Hematopoietic multipotent progenitor cell treated with erythropoietin and hydrocortisone succinate and interleukin-3 and kit ligand, for 17 days (in vitro differentiated cells): ENCODE results near the gene NDUFAF5.
A peak's percentile ranks its signal among the peaks of the same experiment; 100 is the strongest.

ENCODE experiments used
- DNase-seq: peaks from one replicate; pipeline ENCODE4 v3.0.0-alpha.2; 2015; ENCODE audit warnings: low spot score

NDUFAF5 gene

GRCh38 chr20:13778827-13779226, 6.0 kb upstream of the NDUFAF5 start:
- DNase-seq = no peak

- no peak for DNase-seq
These were observed 1.3 kb upstream of the NDUFAF5 start for GRCh38 chr20:13783528-13783927.

GRCh38 chr20:13784271-13784892, 446 bp upstream of the NDUFAF5 start:
- no peak for DNase-seq

GRCh38 chr20:13786143-13786828, 1.5 kb downstream of the NDUFAF5 start:
- no peak for DNase-seq

GRCh38 chr20:13788167-13788834, 3.5 kb downstream of the NDUFAF5 start:
- DNase-seq = peak; percentile 45

GRCh38 chr20:13790708-13791107, 5.9 kb downstream of the NDUFAF5 start:
- DNase-seq = no peak

GRCh38 chr20:13791540-13792459, 7.0 kb downstream of the NDUFAF5 start:
- DNase-seq = no peak

GRCh38 chr20:13793001-13793400, 8.2 kb downstream of the NDUFAF5 start:
- DNase-seq = no peak

- DNase-seq = no peak
These were observed 9.8 kb downstream of the NDUFAF5 start for GRCh38 chr20:13794667-13795066.

- no peak for DNase-seq
These were observed 14.2 kb downstream of the NDUFAF5 start for GRCh38 chr20:13799040-13799439.

GRCh38 chr20:13799974-13800373, 15.1 kb downstream of the NDUFAF5 start:
- DNase-seq = no peak

GRCh38 chr20:13800728-13801134, 15.9 kb downstream of the NDUFAF5 start:
- DNase-seq = no peak

- DNase-seq = no peak
These were observed 24.5 kb downstream of the NDUFAF5 start for GRCh38 chr20:13809373-13809772.

GRCh38 chr20:13809855-13810254, 25.0 kb downstream of the NDUFAF5 start:
- no peak for DNase-seq

- no peak for DNase-seq
These were observed 25.6 kb downstream of the NDUFAF5 start for GRCh38 chr20:13810446-13810845.

- no peak for DNase-seq
These were observed 29.1 kb downstream of the NDUFAF5 start for GRCh38 chr20:13813910-13814309.

- DNase-seq = no peak
These were observed 29.8 kb downstream of the NDUFAF5 start for GRCh38 chr20:13814672-13815071.

GRCh38 chr20:13816757-13817156, 31.9 kb downstream of the NDUFAF5 start:
- no peak for DNase-seq

- DNase-seq = no peak
These were observed 32.5 kb downstream of the NDUFAF5 start for GRCh38 chr20:13817342-13817741.

GRCh38 chr20:13819885-13820645, 35.2 kb downstream of the NDUFAF5 start:
- peak; percentile 45 for DNase-seq

- DNase-seq = no peak
These were observed 37.0 kb downstream of the NDUFAF5 start for GRCh38 chr20:13821876-13822275.
